NCI-H446 treated with DMSO at 0.1 percent for 48 hours (cell line): ENCODE data around the gene GGT6.

ENCODE experiments used
- DNase-seq: peaks from one replicate; lab custom pipeline; 2025; lab: John Stamatoyannopoulos, UW

The GGT6 gene

GRCh38 chr17:4537451-4538235 lies 22.7 kb downstream of the GGT6 start:
- no peak for DNase-seq

GRCh38 chr17:4536742-4537411 lies 23.5 kb downstream of the GGT6 start:
- no peak for DNase-seq

GRCh38 chr17:4536259-4536741 lies 24.1 kb downstream of the GGT6 start:
- DNase-seq, result no peak

- no peak for DNase-seq
Observed at GRCh38 chr17:4535667-4536258, 24.6 kb downstream of the GGT6 start.

- no peak for DNase-seq
Observed at GRCh38 chr17:4534928-4535666, 25.3 kb downstream of the GGT6 start.

GRCh38 chr17:4534515-4534914 lies 25.9 kb downstream of the GGT6 start:
- no peak for DNase-seq

GRCh38 chr17:4533523-4534504 lies 26.6 kb downstream of the GGT6 start:
- DNase-seq, result no peak

GRCh38 chr17:4532860-4533522 lies 27.4 kb downstream of the GGT6 start:
- DNase-seq, result no peak

- no peak for DNase-seq
Observed at GRCh38 chr17:4531988-4532736, 28.2 kb downstream of the GGT6 start.

- no peak for DNase-seq
Observed at GRCh38 chr17:4530799-4531730, 29.3 kb downstream of the GGT6 start.

GRCh38 chr17:4529533-4530152 lies 30.7 kb downstream of the GGT6 start:
- no peak for DNase-seq

- no peak for DNase-seq
Observed at GRCh38 chr17:4527566-4528125, 32.7 kb downstream of the GGT6 start.

GRCh38 chr17:4527134-4527533 lies 33.2 kb downstream of the GGT6 start:
- DNase-seq, result no peak

GRCh38 chr17:4525691-4526397 lies 34.5 kb downstream of the GGT6 start:
- DNase-seq, result no peak

GRCh38 chr17:4523946-4524345 lies 36.4 kb downstream of the GGT6 start:
- DNase-seq, result no peak

- no peak for DNase-seq
Observed at GRCh38 chr17:4522661-4523060, 37.7 kb downstream of the GGT6 start.

GRCh38 chr17:4520894-4521600 lies 39.3 kb downstream of the GGT6 start:
- no peak for DNase-seq
